HEK293 (cell line): ENCODE measurements around the gene FAM78A.

Experiments
- CTCF ChIP-seq: fragments of 450-650 bp; formaldehyde crosslinking; IDR thresholded peaks from 2 replicates; pipeline ENCODE4 v1.5.1; 2016; ENCODE audit warnings: missing biosample characterization, missing genetic modification characterization
- IKZF3 ChIP-seq: fragments of 450-650 bp; IDR thresholded peaks from 2 replicates; pipeline ENCODE4 v1.5.0; 2018; ENCODE audit warnings: missing biosample characterization, mild to moderate bottlenecking, missing genetic modification characterization, moderate library complexity
- PRDM4 ChIP-seq: fragments of 450-650 bp; formaldehyde crosslinking; IDR thresholded peaks from 2 replicates; pipeline ENCODE4 v1.5.1; 2017; ENCODE audit warnings: missing biosample characterization, missing genetic modification characterization
- ZBTB7A ChIP-seq: fragments of 450-650 bp; formaldehyde crosslinking; IDR thresholded peaks from 2 replicates; pipeline ENCODE4 v1.5.1; 2016; ENCODE audit warnings: low read depth, missing biosample characterization, missing genetic modification characterization
- ZFP69B ChIP-seq: fragments of 450-650 bp; formaldehyde crosslinking; IDR thresholded peaks from 2 replicates; pipeline ENCODE4 v1.5.1; 2016; ENCODE audit warnings: missing biosample characterization, missing genetic modification characterization
- ZNF16 ChIP-seq: fragments of 450-650 bp; formaldehyde crosslinking; IDR thresholded peaks from 2 replicates; pipeline ENCODE4 v1.5.1; 2016; ENCODE audit warnings: low read depth, missing biosample characterization, missing genetic modification characterization
- ZNF416 ChIP-seq: fragments of 450-650 bp; formaldehyde crosslinking; IDR thresholded peaks from 2 replicates; pipeline ENCODE4 v1.5.1; 2016; ENCODE audit warnings: missing biosample characterization, missing genetic modification characterization
- ZNF423 ChIP-seq: fragments of 450-650 bp; formaldehyde crosslinking; IDR thresholded peaks from 2 replicates; pipeline ENCODE4 v1.5.1; 2016; ENCODE audit warnings: missing biosample characterization, missing genetic modification characterization
- ZNF670 ChIP-seq: fragments of 450-650 bp; formaldehyde crosslinking; IDR thresholded peaks from 2 replicates; pipeline ENCODE4 v1.5.1; 2016; ENCODE audit warnings: missing biosample characterization, missing genetic modification characterization, low read depth
- ZNF76 ChIP-seq: fragments of 450-650 bp; formaldehyde crosslinking; IDR thresholded peaks from 2 replicates; pipeline ENCODE4; 2016; ENCODE audit warnings: low read depth, missing biosample characterization, missing genetic modification characterization, borderline replicate concordance
- ZNF792 ChIP-seq: fragments of 450-650 bp; formaldehyde crosslinking; IDR thresholded peaks from 2 replicates; pipeline ENCODE4 v1.5.1; 2016; ENCODE audit warnings: missing biosample characterization, missing genetic modification characterization

- no peak for TF ChIP-seq ZNF76 (tag by site-specific recombination)
- TF ChIP-seq ZNF16 (tag by site-specific recombination), result no peak
- no peak for TF ChIP-seq CTCF (tag by site-specific recombination)
- no peak for TF ChIP-seq ZBTB7A (tag by site-specific recombination)
- no peak for TF ChIP-seq ZNF792 (tag by site-specific recombination)
- no peak for TF ChIP-seq ZNF423 (tag by site-specific recombination)
- TF ChIP-seq ZNF416 (tag by site-specific recombination), result no peak
- TF ChIP-seq ZNF670 (tag by site-specific recombination), result no peak
- TF ChIP-seq ZFP69B (tag by site-specific recombination), result no peak
- no peak for TF ChIP-seq IKZF3 (tag by site-specific recombination)
- TF ChIP-seq PRDM4 (tag by site-specific recombination), result no peak
These were observed at the start of gene FAM78A for GRCh38 chr9:131276094-131276888.
